ENCODE results near the gene FAM53B. TPM values are rescaled to one million over a fixed set of nuclear protein-coding genes. Genes with fewer than 3 reads are reported as not detected.

FAM53B gene
- total RNA-seq, 2 donors from 2014 or later = 68.5 to 69.2 TPM

- Mint-ChIP-seq H3K4me1 (peaks cover 12% of the 10 kb centered on the region), H3K27ac (no peak overlapping the region), H3K4me3 (no peak overlapping the region), H3K36me3 (ENCODE audit: low read depth) (no peaks in the 10 kb centered on the region), H3K27me3 (no peaks in the 10 kb centered on the region)
- no peak for ATAC-seq
- H3K9me3 ChIP-seq (ENCODE audit: control insufficient read depth, low read length, poor library complexity, severe bottlenecking) = no peaks in the 10 kb centered on the region
- no peak for DNase-seq
These were observed 147.0 kb downstream of the FAM53B start for GRCh38 chr10:124596962-124597845.

- no peak overlapping the region for H3K4me3 Mint-ChIP-seq
- H3K9me3 ChIP-seq (ENCODE audit: control insufficient read depth, low read length, poor library complexity, severe bottlenecking) = no peaks in the 10 kb centered on the region
- ATAC-seq (no peak), DNase-seq (no peak)
- peaks cover 12% of the 10 kb centered on the region for H3K4me1 Mint-ChIP-seq
- no peaks in the 10 kb centered on the region for H3K27me3 Mint-ChIP-seq
- H3K36me3 Mint-ChIP-seq (ENCODE audit: low read depth) = no peaks in the 10 kb centered on the region
- peak overlapping the region; percentile 8 for H3K27ac Mint-ChIP-seq
These were observed 147.9 kb downstream of the FAM53B start for GRCh38 chr10:124596116-124596785.

GRCh38 chr10:124595143-124595883, 148.9 kb downstream of the FAM53B start:
- no peaks in the 10 kb centered on the region for H3K27me3 Mint-ChIP-seq
- no peak for ATAC-seq
- peak overlapping the region; percentile 8 for H3K27ac Mint-ChIP-seq
- peaks cover 7% of the 10 kb centered on the region for H3K4me1 Mint-ChIP-seq
- DNase-seq = no peak
- H3K9me3 ChIP-seq (ENCODE audit: control insufficient read depth, low read length, poor library complexity, severe bottlenecking) = no peaks in the 10 kb centered on the region
- no peak overlapping the region for H3K4me3 Mint-ChIP-seq
- no peaks in the 10 kb centered on the region for H3K36me3 Mint-ChIP-seq (ENCODE audit: low read depth)

- no peaks in the 10 kb centered on the region for H3K27me3 Mint-ChIP-seq
- no peaks in the 10 kb centered on the region for H3K36me3 Mint-ChIP-seq (ENCODE audit: low read depth)
- no peak overlapping the region for H3K4me3 Mint-ChIP-seq
- H3K27ac Mint-ChIP-seq = no peak overlapping the region
- H3K4me1 Mint-ChIP-seq = peaks cover 7% of the 10 kb centered on the region
- no peaks in the 10 kb centered on the region for H3K9me3 ChIP-seq (ENCODE audit: control insufficient read depth, low read length, poor library complexity, severe bottlenecking)
- DNase-seq = no peak
- ATAC-seq = no peak
These were observed 149.9 kb downstream of the FAM53B start for GRCh38 chr10:124594240-124594639.

GRCh38 chr10:124593431-124593985, 150.7 kb downstream of the FAM53B start:
- no peak overlapping the region for H3K27ac Mint-ChIP-seq
- no peaks in the 10 kb centered on the region for H3K9me3 ChIP-seq (ENCODE audit: control insufficient read depth, low read length, poor library complexity, severe bottlenecking)
- H3K4me3 Mint-ChIP-seq = no peak overlapping the region
- H3K27me3 Mint-ChIP-seq = no peaks in the 10 kb centered on the region
- ATAC-seq = no peak
- peaks cover 6% of the 10 kb centered on the region for H3K4me1 Mint-ChIP-seq
- no peak for DNase-seq
- no peaks in the 10 kb centered on the region for H3K36me3 Mint-ChIP-seq (ENCODE audit: low read depth)

GRCh38 chr10:124592736-124593430, 151.3 kb downstream of the FAM53B start:
- no peaks in the 10 kb centered on the region for H3K9me3 ChIP-seq (ENCODE audit: control insufficient read depth, low read length, poor library complexity, severe bottlenecking)
- Mint-ChIP-seq H3K27ac (no peak overlapping the region), H3K36me3 (ENCODE audit: low read depth) (no peaks in the 10 kb centered on the region), H3K27me3 (no peaks in the 10 kb centered on the region), H3K4me1 (peaks cover 5% of the 10 kb centered on the region), H3K4me3 (no peak overlapping the region)
- no peak for DNase-seq
- ATAC-seq = no peak

GRCh38 chr10:124592101-124592500, 152.1 kb downstream of the FAM53B start:
- Mint-ChIP-seq H3K27me3 (no peaks in the 10 kb centered on the region), H3K4me1 (peaks cover 7% of the 10 kb centered on the region), H3K27ac (no peak overlapping the region), H3K4me3 (no peak overlapping the region), H3K36me3 (ENCODE audit: low read depth) (no peaks in the 10 kb centered on the region)
- DNase-seq = no peak
- no peak for ATAC-seq
- no peaks in the 10 kb centered on the region for H3K9me3 ChIP-seq (ENCODE audit: control insufficient read depth, low read length, poor library complexity, severe bottlenecking)

GRCh38 chr10:124591123-124591495, 153.1 kb downstream of the FAM53B start:
- H3K27ac Mint-ChIP-seq = no peak overlapping the region
- no peaks in the 10 kb centered on the region for H3K27me3 Mint-ChIP-seq
- no peak overlapping the region for H3K4me3 Mint-ChIP-seq
- DNase-seq (no peak), ATAC-seq (no peak)
- peaks cover 7% of the 10 kb centered on the region for H3K4me1 Mint-ChIP-seq
- H3K9me3 ChIP-seq (ENCODE audit: control insufficient read depth, low read length, poor library complexity, severe bottlenecking) = no peaks in the 10 kb centered on the region
- no peaks in the 10 kb centered on the region for H3K36me3 Mint-ChIP-seq (ENCODE audit: low read depth)

- Mint-ChIP-seq H3K4me1 (peaks cover 5% of the 10 kb centered on the region), H3K27ac (no peak overlapping the region), H3K4me3 (no peak overlapping the region), H3K36me3 (ENCODE audit: low read depth) (no peaks in the 10 kb centered on the region), H3K27me3 (no peaks in the 10 kb centered on the region)
- DNase-seq (no peak), ATAC-seq (no peak)
- H3K9me3 ChIP-seq (ENCODE audit: control insufficient read depth, low read length, poor library complexity, severe bottlenecking) = no peaks in the 10 kb centered on the region
These were observed 153.7 kb downstream of the FAM53B start for GRCh38 chr10:124590216-124591122.

GRCh38 chr10:124589491-124590041, 154.6 kb downstream of the FAM53B start:
- Mint-ChIP-seq H3K27ac (no peak overlapping the region), H3K4me1 (peaks cover 4% of the 10 kb centered on the region), H3K27me3 (no peaks in the 10 kb centered on the region), H3K4me3 (no peak overlapping the region), H3K36me3 (ENCODE audit: low read depth) (no peaks in the 10 kb centered on the region)
- no peaks in the 10 kb centered on the region for H3K9me3 ChIP-seq (ENCODE audit: control insufficient read depth, low read length, poor library complexity, severe bottlenecking)
- DNase-seq (no peak), ATAC-seq (no peak)

GRCh38 chr10:124588736-124589490, 155.3 kb downstream of the FAM53B start:
- no peaks in the 10 kb centered on the region for H3K9me3 ChIP-seq (ENCODE audit: control insufficient read depth, low read length, poor library complexity, severe bottlenecking)
- peaks cover 4% of the 10 kb centered on the region for H3K4me1 Mint-ChIP-seq
- H3K4me3 Mint-ChIP-seq = no peak overlapping the region
- no peak overlapping the region for H3K27ac Mint-ChIP-seq
- no peaks in the 10 kb centered on the region for H3K27me3 Mint-ChIP-seq
- no peaks in the 10 kb centered on the region for H3K36me3 Mint-ChIP-seq (ENCODE audit: low read depth)
- ATAC-seq (no peak), DNase-seq (no peak)
